T-helper 17 cell (primary cell): ENCODE measurements around the gene FRMD4A. TPM values are rescaled to one million over a fixed set of nuclear protein-coding genes. Genes with fewer than 3 reads are reported as not detected.
"Not testable (repeated sequence)": the region's sequence is repeated elsewhere in the genome, so short reads cannot be mapped to it uniquely, and the experiment has no call there.

Experiments used
- ATAC-seq: fragments of 150-1000 bp; cut with Tn5 transposase; 2 replicates; pipeline ENCODE4 v1.10.0; 2021; ENCODE audit warnings: mild to moderate bottlenecking, moderate library complexity
- DNase-seq, 3 donors: peaks; one replicate each; pipeline versions ENCODE4 v3.0.0 to v3.0.0-alpha.2; 2020 to 2021
- H3K9me3 ChIP-seq: one replicate; pipeline ENCODE4 v1.7.0; 2013; ENCODE audit warnings: low read length, mild to moderate bottlenecking; ENCODE audit not compliant: control insufficient read depth, poor library complexity, severe bottlenecking
- H3K27ac Mint-ChIP-seq: one replicate; pipeline ENCODE4 v1.8.0; 2022; ENCODE audit warnings: mild to moderate bottlenecking, moderate library complexity, mixed read lengths
- H3K27me3 Mint-ChIP-seq: one replicate; pipeline ENCODE4 v1.8.0; 2022; ENCODE audit warnings: mixed read lengths
- H3K36me3 Mint-ChIP-seq: one replicate; pipeline ENCODE4 v1.8.0; 2022; ENCODE audit warnings: low read depth, mixed read lengths
- H3K4me1 Mint-ChIP-seq: one replicate; pipeline ENCODE4 v1.8.0; 2022; ENCODE audit warnings: mild to moderate bottlenecking, mixed read lengths
- H3K4me3 Mint-ChIP-seq: one replicate; pipeline ENCODE4 v1.8.0; 2022; ENCODE audit warnings: mild to moderate bottlenecking, moderate library complexity, mixed read lengths
- total RNA-seq, 4 donors: library from RNA in 2 of 4; stranded (reverse) in 2 of 4; gene quantifications; one replicate each; pipeline ENCODE4 v1.2.3 and lab custom pipeline; 2022 to 2026

FRMD4A gene
- total RNA-seq, 2 donors from 2014 or later, result 1.3 to 2.7 TPM

GRCh38 chr10:13771992-13772391 lies 558.7 kb downstream of the FRMD4A start:
- Mint-ChIP-seq H3K4me3 (no peak overlapping the region), H3K27me3 (peaks cover 61% of the 10 kb centered on the region), H3K36me3 (peaks cover 4% of the 10 kb centered on the region), H3K4me1 (peaks cover 5% of the 10 kb centered on the region), H3K27ac (no peak overlapping the region)
- ATAC-seq, result no peak
- DNase-seq, result no peak
- H3K9me3 ChIP-seq, result no peaks in the 10 kb centered on the region

DNA sequence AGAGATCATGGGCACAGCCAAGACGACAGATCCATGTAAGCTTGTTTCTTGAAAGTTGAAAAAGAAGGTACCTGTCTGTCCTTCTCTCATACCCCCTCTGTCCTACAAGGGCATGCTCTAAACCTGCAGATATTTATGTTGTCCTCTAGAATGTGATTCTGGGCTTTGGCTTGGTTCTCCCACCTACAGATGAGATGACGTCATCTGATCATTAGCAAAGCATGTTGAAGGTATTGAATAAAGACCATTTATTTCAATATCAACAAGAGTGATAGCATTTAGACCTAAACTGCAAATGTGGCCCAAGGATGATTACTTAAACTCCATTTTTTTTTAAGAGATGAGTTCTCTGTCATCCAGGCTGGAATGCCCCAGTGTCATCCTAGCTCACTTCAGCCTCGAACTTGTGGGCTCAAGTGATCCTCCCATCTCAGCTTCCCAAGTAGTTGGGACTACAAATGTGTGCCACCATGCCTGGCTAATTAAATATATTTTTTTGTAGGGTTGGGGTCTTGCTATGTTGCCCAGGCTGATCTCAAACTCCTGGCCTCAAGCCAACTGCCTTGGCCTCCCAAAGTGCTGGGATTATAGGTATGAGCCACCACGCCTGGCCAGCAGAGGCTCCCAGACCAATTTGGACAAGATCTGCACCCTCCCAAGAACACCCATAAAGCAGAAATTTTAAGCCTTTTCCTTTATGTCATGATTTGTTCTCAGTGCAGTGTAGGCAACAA lies 559.8 kb downstream of the FRMD4A start:
- Mint-ChIP-seq H3K27me3 (peaks cover 64% of the 10 kb centered on the region), H3K36me3 (peaks cover 4% of the 10 kb centered on the region), H3K4me1 (peaks cover 5% of the 10 kb centered on the region), H3K27ac (no peak overlapping the region), H3K4me3 (no peak overlapping the region)
- no peaks in the 10 kb centered on the region for H3K9me3 ChIP-seq
- DNase-seq (no peak), ATAC-seq (no peak)

DNA sequence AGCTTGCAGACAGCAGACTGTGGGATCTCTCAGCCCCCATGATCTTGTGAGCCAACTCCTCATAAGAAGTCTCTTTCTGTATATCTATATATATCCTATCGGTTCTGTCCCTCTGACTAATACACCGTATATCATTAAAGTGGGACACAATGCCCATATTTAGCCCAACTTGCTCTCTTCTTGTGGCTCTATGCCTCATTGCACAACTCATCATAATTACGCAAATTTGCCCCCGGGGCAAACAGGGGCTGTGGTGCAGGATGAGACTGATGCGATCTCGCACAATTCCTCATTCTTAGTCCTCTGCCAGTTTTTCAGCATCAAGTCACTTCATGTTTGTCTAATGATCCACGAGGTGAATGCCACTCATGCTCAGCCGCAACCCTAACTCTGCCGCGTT lies 560.8 kb downstream of the FRMD4A start:
- Mint-ChIP-seq H3K4me1 (peaks cover 5% of the 10 kb centered on the region), H3K4me3 (no peak overlapping the region), H3K27ac (no peak overlapping the region), H3K36me3 (peaks cover 3% of the 10 kb centered on the region), H3K27me3 (peaks cover 54% of the 10 kb centered on the region)
- no peaks in the 10 kb centered on the region for H3K9me3 ChIP-seq
- ATAC-seq (no peak), DNase-seq (no peak)

DNA sequence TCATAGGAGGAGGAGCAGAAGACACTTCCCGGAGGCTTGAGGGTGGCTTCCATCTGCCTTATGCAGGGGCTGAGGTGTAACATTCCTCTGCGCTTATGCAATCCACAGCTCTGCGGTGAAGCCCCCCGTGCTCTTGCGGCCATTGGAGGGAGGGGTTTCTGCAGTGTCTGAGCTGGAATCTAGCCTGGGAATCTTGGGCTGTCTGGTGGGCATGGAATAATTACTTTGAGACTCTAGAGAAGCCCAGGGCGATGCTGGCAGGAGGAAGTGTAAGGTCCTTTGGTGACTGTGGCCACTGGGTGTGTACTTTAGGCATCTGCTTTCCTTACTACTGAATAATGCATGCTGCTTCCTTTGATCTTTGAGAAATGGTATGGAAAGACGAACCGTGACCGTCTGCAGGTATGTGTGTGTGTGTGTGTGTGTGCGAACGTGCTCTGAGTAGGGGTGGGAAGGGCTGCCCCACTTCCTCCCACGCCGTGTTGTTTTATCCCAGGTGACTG lies 563.0 kb downstream of the FRMD4A start:
- no peak overlapping the region for H3K4me3 Mint-ChIP-seq
- DNase-seq (no peak), ATAC-seq (no peak)
- H3K4me1 Mint-ChIP-seq, result peaks cover 5% of the 10 kb centered on the region
- H3K27me3 Mint-ChIP-seq, result peaks cover 35% of the 10 kb centered on the region
- H3K36me3 Mint-ChIP-seq, result peaks cover 2% of the 10 kb centered on the region
- H3K27ac Mint-ChIP-seq, result no peak overlapping the region
- H3K9me3 ChIP-seq, result no peaks in the 10 kb centered on the region

DNA sequence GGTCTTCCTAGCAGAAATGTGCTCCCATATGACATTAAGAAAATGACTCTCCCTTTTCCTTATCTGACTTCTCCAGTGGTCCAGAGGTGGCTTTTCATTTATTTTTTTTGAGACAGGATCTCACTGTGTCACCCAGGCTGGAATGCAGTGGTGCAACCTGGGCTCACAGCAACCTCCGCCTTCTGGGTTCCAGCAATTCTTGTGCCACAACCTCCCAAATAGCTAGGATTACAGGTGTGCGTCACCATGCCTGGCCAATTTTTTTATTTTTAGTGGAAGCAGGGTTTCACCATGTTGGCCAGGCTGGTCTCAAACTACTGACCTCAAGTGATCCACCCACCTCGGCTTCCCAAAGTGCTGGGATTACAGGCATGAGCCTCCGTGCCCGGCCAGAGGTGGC lies 563.6 kb downstream of the FRMD4A start:
- H3K27ac Mint-ChIP-seq, H3K4me3 Mint-ChIP-seq, H3K4me1 Mint-ChIP-seq, H3K9me3 ChIP-seq, ATAC-seq, H3K36me3 Mint-ChIP-seq, DNase-seq: not testable (repeated sequence)
- H3K27me3 Mint-ChIP-seq, result peaks cover 35% of the 10 kb centered on the region

- no peak for ATAC-seq
- Mint-ChIP-seq H3K27me3 (peaks cover 26% of the 10 kb centered on the region), H3K36me3 (peaks cover 2% of the 10 kb centered on the region)
These were observed 564.9 kb downstream of the FRMD4A start for GRCh38 chr10:13765641-13766341.

DNA sequence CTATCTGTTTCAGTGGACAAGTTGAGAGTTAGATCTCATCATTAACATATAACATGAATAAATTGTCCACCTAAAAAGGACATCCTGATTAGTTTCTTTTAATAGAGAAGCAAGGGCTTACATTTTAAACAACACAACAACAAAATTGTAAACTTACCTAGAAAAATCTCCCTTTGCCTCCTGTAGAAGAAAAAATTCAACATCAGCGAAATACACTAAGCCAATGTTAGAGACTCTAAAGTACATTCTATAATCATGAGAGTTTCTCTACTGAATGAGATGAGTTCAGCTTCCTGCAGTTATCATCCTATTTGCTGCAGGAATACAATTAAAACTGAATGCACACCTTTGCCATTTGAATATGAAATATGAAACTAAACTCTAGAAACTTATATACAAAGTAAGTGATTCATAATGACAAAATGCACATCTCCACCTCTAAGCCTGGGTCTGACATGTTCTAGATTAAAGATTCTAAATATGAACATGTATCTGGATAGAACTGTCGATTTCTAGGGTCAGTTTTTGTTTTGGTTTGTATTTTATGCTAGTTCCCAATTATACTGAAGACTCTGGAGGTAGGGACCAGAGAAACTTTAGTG lies 569.1 kb downstream of the FRMD4A start:
- DNase-seq (no peak), ATAC-seq (no peak)
- H3K4me1 Mint-ChIP-seq, result peaks cover 7% of the 10 kb centered on the region
- H3K9me3 ChIP-seq, result no peaks in the 10 kb centered on the region
- no peak overlapping the region for H3K4me3 Mint-ChIP-seq
- peaks cover 2% of the 10 kb centered on the region for H3K36me3 Mint-ChIP-seq
- H3K27me3 Mint-ChIP-seq, result peaks cover 5% of the 10 kb centered on the region
- no peak overlapping the region for H3K27ac Mint-ChIP-seq

More at GRCh38 chr10:13765641-13766341, 564.9 kb downstream of the FRMD4A start:
- Mint-ChIP-seq H3K4me3 (no peak overlapping the region), H3K27ac (no peak overlapping the region), H3K4me1 (peaks cover 5% of the 10 kb centered on the region)
- no peak for DNase-seq
- H3K9me3 ChIP-seq, result no peaks in the 10 kb centered on the region

- Mint-ChIP-seq H3K4me3 (no peak overlapping the region), H3K36me3 (peaks cover 2% of the 10 kb centered on the region), H3K4me1 (peaks cover 7% of the 10 kb centered on the region), H3K27ac (no peak overlapping the region), H3K27me3 (no peaks in the 10 kb centered on the region)
- ATAC-seq (no peak), DNase-seq (no peak)
- no peaks in the 10 kb centered on the region for H3K9me3 ChIP-seq
These were observed 571.6 kb downstream of the FRMD4A start for GRCh38 chr10:13759168-13759567.

GRCh38 chr10:13758756-13759155 lies 572.0 kb downstream of the FRMD4A start:
- Mint-ChIP-seq H3K27ac (no peak overlapping the region), H3K4me1 (peaks cover 7% of the 10 kb centered on the region), H3K36me3 (peaks cover 2% of the 10 kb centered on the region), H3K4me3 (no peak overlapping the region), H3K27me3 (no peaks in the 10 kb centered on the region)
- ATAC-seq (no peak), DNase-seq (no peak)
- H3K9me3 ChIP-seq, result no peaks in the 10 kb centered on the region

DNA sequence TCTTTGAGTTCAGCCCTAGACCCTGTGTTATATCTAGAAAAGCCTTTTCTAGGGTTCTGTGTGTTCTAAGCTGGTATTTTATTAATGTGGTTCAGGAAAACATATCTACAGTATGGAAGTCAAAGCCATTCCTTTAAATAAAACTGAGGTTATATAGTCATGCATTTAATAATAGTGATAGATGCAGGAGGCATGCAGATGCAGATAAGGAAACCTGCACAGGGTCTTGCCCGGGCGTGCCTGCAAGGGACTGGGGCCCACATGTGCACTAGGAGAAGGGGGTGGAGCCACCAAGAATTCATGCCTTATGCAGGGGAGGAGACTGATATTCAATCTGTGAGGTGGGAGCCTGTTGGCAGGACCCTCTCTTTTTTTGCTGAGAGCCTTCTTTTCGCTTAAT lies 572.4 kb downstream of the FRMD4A start:
- no peak for DNase-seq
- Mint-ChIP-seq H3K4me1 (peaks cover 7% of the 10 kb centered on the region), H3K4me3 (no peak overlapping the region), H3K27ac (no peak overlapping the region), H3K27me3 (no peaks in the 10 kb centered on the region), H3K36me3 (peaks cover 2% of the 10 kb centered on the region)
- no peaks in the 10 kb centered on the region for H3K9me3 ChIP-seq
- ATAC-seq, result no peak

GRCh38 chr10:13754277-13754676 lies 576.4 kb downstream of the FRMD4A start:
- DNase-seq (no peak), ATAC-seq (no peak)
- H3K9me3 ChIP-seq, result no peaks in the 10 kb centered on the region
- no peak overlapping the region for H3K4me3 Mint-ChIP-seq
- H3K27ac Mint-ChIP-seq, result no peak overlapping the region
- H3K4me1 Mint-ChIP-seq, result peaks cover 7% of the 10 kb centered on the region
- peaks cover 4% of the 10 kb centered on the region for H3K27me3 Mint-ChIP-seq
- H3K36me3 Mint-ChIP-seq, result peaks cover 4% of the 10 kb centered on the region

GRCh38 chr10:13751191-13751764 lies 579.4 kb downstream of the FRMD4A start:
- Mint-ChIP-seq H3K27ac (no peak overlapping the region), H3K36me3 (peaks cover 2% of the 10 kb centered on the region), H3K27me3 (peaks cover 9% of the 10 kb centered on the region), H3K4me3 (no peak overlapping the region), H3K4me1 (peaks cover 4% of the 10 kb centered on the region)
- no peaks in the 10 kb centered on the region for H3K9me3 ChIP-seq
- ATAC-seq, result no peak
- no peak for DNase-seq
